Hepatocyte (in vitro differentiated cells): ENCODE results near the gene USP17L15. TPM values are rescaled to one million over a fixed set of nuclear protein-coding genes. Genes with fewer than 3 reads are reported as not detected.
"Not testable (repeated sequence)": the region's sequence is repeated elsewhere in the genome, so short reads cannot be mapped to it uniquely, and the experiment has no call there.

ENCODE experiments used
- DNase-seq: peaks from one replicate; pipeline ENCODE4 v3.0.0-alpha.2; 2016; ENCODE audit warnings: low spot score
- H2AFZ ChIP-seq: fragments of 200-600 bp; sonication (generic); 2 replicates; pipeline ENCODE4 v1.6.0; 2016; ENCODE audit warnings: antibody characterized with exemption, mild to moderate bottlenecking
- H3K27ac ChIP-seq: fragments of 200-600 bp; sonication (generic); 2 replicates; pipeline ENCODE4 v1.5.1; 2016; ENCODE audit warnings: mild to moderate bottlenecking
- H3K27me3 ChIP-seq: fragments of 200-600 bp; sonication (generic); 2 replicates; pipeline ENCODE4 v1.6.1; 2016
- H3K36me3 ChIP-seq: fragments of 200-600 bp; sonication (generic); replicated peaks from 2 replicates; pipeline ENCODE4 v1.5.1; 2016; ENCODE audit warnings: low read depth; ENCODE audit not compliant: insufficient read depth
- H3K4me1 ChIP-seq: fragments of 200-600 bp; sonication (generic); 2 replicates; pipeline ENCODE4 v1.5.1; 2016; ENCODE audit warnings: mild to moderate bottlenecking, moderate library complexity; ENCODE audit not compliant: insufficient read depth
- H3K4me2 ChIP-seq: fragments of 200-600 bp; sonication (generic); 2 replicates; pipeline ENCODE4 v1.6.0; 2016
- H3K4me3 ChIP-seq: fragments of 200-600 bp; sonication (generic); 2 replicates; pipeline ENCODE4 v1.5.1; 2016; ENCODE audit warnings: mild to moderate bottlenecking
- H3K79me2 ChIP-seq: fragments of 200-600 bp; sonication (generic); 2 replicates; pipeline ENCODE4 v1.6.0; 2017; ENCODE audit warnings: mild to moderate bottlenecking
- H3K9me2 ChIP-seq: fragments of 200-600 bp; sonication (generic); replicated peaks from 2 replicates; pipeline ENCODE4 v1.6.0; 2017; ENCODE audit warnings: mild to moderate bottlenecking; ENCODE audit not compliant: insufficient read depth
- H3K9me3 ChIP-seq: fragments of 200-600 bp; sonication (generic); 2 replicates; pipeline ENCODE4 v1.5.1; 2016; ENCODE audit warnings: low read depth, mild to moderate bottlenecking
- H4K20me1 ChIP-seq: fragments of 200-600 bp; sonication (generic); 2 replicates; pipeline ENCODE4 v1.6.0; 2016; ENCODE audit warnings: mild to moderate bottlenecking; ENCODE audit not compliant: insufficient read depth, poor library complexity, severe bottlenecking
- WGBS: methylation state at CpG from one replicate; pipeline ENCODE4 v1.1.6; 2016; ENCODE audit warnings: low lambda C conversion rate; ENCODE audit errors: missing lambda C conversion rate; 5-methylcytosine and 5-hydroxymethylcytosine counted together
- polyA plus RNA-seq: library from polyadenylated mRNA; unstranded; fragments of >200 nt; fragmentation: Nextera tagmentation; extraction: Ambion mirVana; gene quantifications from 2 replicates; pipeline ENCODE4 v1.2.1, GENCODE V29; 2016
- total RNA-seq: library from RNA; depleted of rRNA; stranded (reverse); fragments of >200 nt; gene quantifications from 2 replicates; pipeline ENCODE4 v1.2.3, GENCODE V29; 2014

USP17L15 gene
- total RNA-seq (0.56 TPM in 1 of 2 replicates, not detected in the other), polyA plus RNA-seq (not detected in 2 replicates)

- not testable (repeated sequence) for H3K27ac ChIP-seq, H3K36me3 ChIP-seq, H3K4me1 ChIP-seq, H4K20me1 ChIP-seq, H3K79me2 ChIP-seq, DNase-seq, H3K27me3 ChIP-seq, H2AFZ ChIP-seq, H3K4me2 ChIP-seq, H3K9me3 ChIP-seq, H3K4me3 ChIP-seq, H3K9me2 ChIP-seq
- WGBS: no CpG with 5 or more reads among the region's 15 CpGs
Observed at GRCh38 chr4:9234085-9234484, at the start of gene USP17L15. USP17L15 (plus strand) TSS chr4:9234385; CDS start chr4:9234385, 0 bp downstream.

GRCh38 chr4:9210357-9210756 lies 23.8 kb upstream of the USP17L15 start, which contains the start of gene USP17L10:
USP17L10 (plus strand) TSS chr4:9210657; CDS start chr4:9210657, 0 bp downstream.
- not testable (repeated sequence) for H3K27ac ChIP-seq, DNase-seq, H3K4me3 ChIP-seq, H3K36me3 ChIP-seq, H3K9me2 ChIP-seq, H3K27me3 ChIP-seq, H3K4me2 ChIP-seq, H3K79me2 ChIP-seq, H3K4me1 ChIP-seq, H2AFZ ChIP-seq, H3K9me3 ChIP-seq, H4K20me1 ChIP-seq
- 71% methylated on average over 4 of the region's 13 CpGs for WGBS

- not testable (repeated sequence) for H3K36me3 ChIP-seq, H2AFZ ChIP-seq, H3K79me2 ChIP-seq, H3K4me1 ChIP-seq, H3K4me2 ChIP-seq, DNase-seq, H3K27ac ChIP-seq, H3K4me3 ChIP-seq, H3K9me3 ChIP-seq, H3K9me2 ChIP-seq, H4K20me1 ChIP-seq, H3K27me3 ChIP-seq
- WGBS: 87% methylated on average over 12 of the region's 14 CpGs
Observed at GRCh38 chr4:9214701-9215100, 19.5 kb upstream of the USP17L15 start.

GRCh38 chr4:9215105-9215504 lies 19.1 kb upstream of the USP17L15 start, which contains the start of gene USP17L11:
USP17L11 (plus strand) TSS chr4:9215405; CDS start chr4:9215405, 0 bp downstream.
- no CpG with 5 or more reads among the region's 14 CpGs for WGBS
- not testable (repeated sequence) for DNase-seq, H3K27me3 ChIP-seq, H4K20me1 ChIP-seq, H3K4me3 ChIP-seq, H3K79me2 ChIP-seq, H3K4me2 ChIP-seq, H3K36me3 ChIP-seq, H3K9me3 ChIP-seq, H3K4me1 ChIP-seq, H3K9me2 ChIP-seq, H2AFZ ChIP-seq, H3K27ac ChIP-seq

GRCh38 chr4:9219852-9220251 lies 14.3 kb upstream of the USP17L15 start, which contains the start of gene USP17L12:
USP17L12 (plus strand) TSS chr4:9220152; CDS start chr4:9220152, 0 bp downstream.
- no CpG with 5 or more reads among the region's 13 CpGs for WGBS
- H3K4me2 ChIP-seq, H3K4me3 ChIP-seq, H3K79me2 ChIP-seq, H4K20me1 ChIP-seq, H3K9me2 ChIP-seq, H3K4me1 ChIP-seq, H3K9me3 ChIP-seq, H3K27me3 ChIP-seq, DNase-seq, H3K27ac ChIP-seq, H2AFZ ChIP-seq, H3K36me3 ChIP-seq: not testable (repeated sequence)

- not testable (repeated sequence) for H3K9me3 ChIP-seq
- WGBS: no CpG with 5 or more reads among the region's 14 CpGs
Observed at GRCh38 chr4:9224596-9224995, 9.6 kb upstream of the USP17L15 start, which contains the start of gene USP17L13. USP17L13 (plus strand) TSS chr4:9224896; CDS start chr4:9224896, 0 bp downstream.

GRCh38 chr4:9230249-9230648 lies 3.9 kb upstream of the USP17L15 start:
- H3K36me3 ChIP-seq, H3K27ac ChIP-seq, H3K27me3 ChIP-seq, H4K20me1 ChIP-seq, DNase-seq, H2AFZ ChIP-seq, H3K4me3 ChIP-seq, H3K4me1 ChIP-seq, H3K79me2 ChIP-seq, H3K9me2 ChIP-seq, H3K9me3 ChIP-seq, H3K4me2 ChIP-seq: not testable (repeated sequence)
- 80% methylated on average over 5 of the region's 8 CpGs for WGBS

More at GRCh38 chr4:9224596-9224995, 9.6 kb upstream of the USP17L15 start, which contains the start of gene USP17L13:
- H3K4me1 ChIP-seq, H3K4me3 ChIP-seq, H4K20me1 ChIP-seq, DNase-seq, H3K36me3 ChIP-seq, H3K27ac ChIP-seq, H3K9me2 ChIP-seq, H3K27me3 ChIP-seq, H2AFZ ChIP-seq, H3K4me2 ChIP-seq, H3K79me2 ChIP-seq: not testable (repeated sequence)

- H3K36me3 ChIP-seq, H3K9me3 ChIP-seq, H3K27ac ChIP-seq, H2AFZ ChIP-seq, H3K79me2 ChIP-seq, H3K4me3 ChIP-seq, H4K20me1 ChIP-seq, H3K4me2 ChIP-seq, H3K27me3 ChIP-seq, H3K4me1 ChIP-seq, H3K9me2 ChIP-seq: not testable (repeated sequence)
- DNase-seq: peak; percentile 1
- 88% methylated on average over 8 of the region's 12 CpGs for WGBS
Observed at GRCh38 chr4:9238461-9238860, 4.3 kb downstream of the USP17L15 start.

- not testable (repeated sequence) for H2AFZ ChIP-seq, H3K36me3 ChIP-seq, H3K9me3 ChIP-seq, H4K20me1 ChIP-seq, H3K9me2 ChIP-seq, H3K4me2 ChIP-seq, H3K4me1 ChIP-seq, H3K27ac ChIP-seq, DNase-seq, H3K4me3 ChIP-seq, H3K79me2 ChIP-seq, H3K27me3 ChIP-seq
- 86% methylated on average over 14 of the region's 14 CpGs for whole genome bisulfite sequencing
Observed at GRCh38 chr4:9243579-9243978, 9.4 kb downstream of the USP17L15 start, which contains the start of gene USP17L17. USP17L17 (plus strand) TSS chr4:9243879; CDS start chr4:9243879, 0 bp downstream.
